WTC11 (cell line): Measurements from ENCODE around the gene GALP.

ENCODE experiments used
- ATF1 ChIP-seq: sonication (generic); formaldehyde crosslinking; IDR thresholded peaks from 2 replicates; pipeline ENCODE4 v1.8.1; 2023; ENCODE audit warnings: mild to moderate bottlenecking, moderate library complexity, missing genetic modification reagents
- CBFB ChIP-seq: sonication (generic); formaldehyde crosslinking; IDR thresholded peaks from 2 replicates; pipeline ENCODE4 v1.8.1; 2022; ENCODE audit warnings: mild to moderate bottlenecking, low read depth, missing genetic modification reagents
- E2F5 ChIP-seq: sonication (generic); formaldehyde crosslinking; IDR thresholded peaks from 2 replicates; pipeline ENCODE4 v1.8.1; 2022; ENCODE audit warnings: mild to moderate bottlenecking, moderate library complexity, missing genetic modification reagents
- ELF4 ChIP-seq: sonication (generic); formaldehyde crosslinking; IDR thresholded peaks from 2 replicates; pipeline ENCODE4 v1.8.1; 2022; ENCODE audit warnings: low read depth, mild to moderate bottlenecking, moderate library complexity, missing genetic modification reagents
- GRHL2 ChIP-seq: fragments of 250-450 bp; sonication (Bioruptor Pico); IDR thresholded peaks from 2 replicates; pipeline ENCODE4 v1.8.0; 2022; ENCODE audit warnings: mild to moderate bottlenecking, moderate library complexity; ENCODE audit not compliant: insufficient replicate concordance, severe bottlenecking
- JUN ChIP-seq: sonication (generic); formaldehyde crosslinking; IDR thresholded peaks from 2 replicates; pipeline ENCODE4 v1.8.0; 2023; ENCODE audit warnings: mild to moderate bottlenecking, missing genetic modification reagents
- MXD4 ChIP-seq: fragments of 250-450 bp; sonication (Bioruptor Pico); IDR thresholded peaks from 2 replicates; pipeline ENCODE4 v1.8.0; 2021; ENCODE audit warnings: mild to moderate bottlenecking, moderate library complexity, borderline replicate concordance
- NR3C1 ChIP-seq: sonication (generic); formaldehyde crosslinking; conservative IDR thresholded peaks from 2 replicates; pipeline ENCODE4 v1.8.1; 2023; ENCODE audit warnings: low read depth, mild to moderate bottlenecking, missing genetic modification reagents
- SP1 ChIP-seq: sonication (generic); formaldehyde crosslinking; conservative IDR thresholded peaks from 2 replicates; pipeline ENCODE4 v1.8.1; 2022; ENCODE audit warnings: missing genetic modification reagents
- ZNF138 ChIP-seq: sonication (generic); formaldehyde crosslinking; conservative IDR thresholded peaks from 2 replicates; pipeline ENCODE4 v1.8.1; 2022; ENCODE audit warnings: mild to moderate bottlenecking, moderate library complexity, missing genetic modification reagents
- TF ChIP-seq, protein P1 (sequence below): fragments of 200-600 bp; IDR thresholded peaks from 2 replicates; pipeline ENCODE4 v1.8.0; 2022; ENCODE audit warnings: antibody characterized with exemption
- TF ChIP-seq, protein P2 (sequence below): sonication (generic); formaldehyde crosslinking; IDR thresholded peaks from 2 replicates; pipeline ENCODE4 v1.8.0; 2022; ENCODE audit warnings: mild to moderate bottlenecking, missing genetic modification reagents
- TF ChIP-seq, protein P3 (sequence below): sonication (generic); formaldehyde crosslinking; conservative IDR thresholded peaks from 2 replicates; pipeline ENCODE4 v1.8.1; 2023; ENCODE audit warnings: mild to moderate bottlenecking, low read depth, missing genetic modification reagents, moderate library complexity
- TF ChIP-seq, protein P4 (sequence below): sonication (generic); formaldehyde crosslinking; IDR thresholded peaks from 2 replicates; pipeline ENCODE4 v1.8.1; 2023; ENCODE audit warnings: mild to moderate bottlenecking, missing genetic modification reagents

DNA sequence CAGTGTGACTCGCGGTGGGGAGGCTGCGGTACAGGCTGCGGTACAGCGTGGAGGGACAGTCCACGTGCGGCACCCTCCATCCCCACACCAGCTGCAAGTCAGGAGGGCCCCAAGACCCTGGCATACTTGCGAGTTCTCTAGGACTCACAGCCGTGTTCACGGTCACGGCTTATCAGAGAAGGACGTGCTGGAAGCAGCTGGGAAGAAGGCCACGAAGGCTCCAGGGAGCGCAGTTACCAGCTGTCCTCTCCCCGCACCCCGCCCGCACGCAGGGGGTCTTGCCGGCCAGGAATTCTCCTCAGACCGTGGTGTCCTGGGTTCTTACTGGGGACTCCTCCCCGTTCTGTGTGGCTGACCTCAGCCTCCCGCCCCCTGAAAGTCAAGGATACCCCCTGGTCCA is 28.5 kb upstream of the GALP start:
- TF ChIP-seq, protein P1, sequence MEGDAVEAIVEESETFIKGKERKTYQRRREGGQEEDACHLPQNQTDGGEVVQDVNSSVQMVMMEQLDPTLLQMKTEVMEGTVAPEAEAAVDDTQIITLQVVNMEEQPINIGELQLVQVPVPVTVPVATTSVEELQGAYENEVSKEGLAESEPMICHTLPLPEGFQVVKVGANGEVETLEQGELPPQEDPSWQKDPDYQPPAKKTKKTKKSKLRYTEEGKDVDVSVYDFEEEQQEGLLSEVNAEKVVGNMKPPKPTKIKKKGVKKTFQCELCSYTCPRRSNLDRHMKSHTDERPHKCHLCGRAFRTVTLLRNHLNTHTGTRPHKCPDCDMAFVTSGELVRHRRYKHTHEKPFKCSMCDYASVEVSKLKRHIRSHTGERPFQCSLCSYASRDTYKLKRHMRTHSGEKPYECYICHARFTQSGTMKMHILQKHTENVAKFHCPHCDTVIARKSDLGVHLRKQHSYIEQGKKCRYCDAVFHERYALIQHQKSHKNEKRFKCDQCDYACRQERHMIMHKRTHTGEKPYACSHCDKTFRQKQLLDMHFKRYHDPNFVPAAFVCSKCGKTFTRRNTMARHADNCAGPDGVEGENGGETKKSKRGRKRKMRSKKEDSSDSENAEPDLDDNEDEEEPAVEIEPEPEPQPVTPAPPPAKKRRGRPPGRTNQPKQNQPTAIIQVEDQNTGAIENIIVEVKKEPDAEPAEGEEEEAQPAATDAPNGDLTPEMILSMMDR = no peak
- TF ChIP-seq SP1 (no peak), ZNF138 (CRISPR knock-in tag) (no peak), NR3C1 (CRISPR knock-in tag) (no peak), MXD4 (no peak), E2F5 (no peak), GRHL2 (CRISPR knock-in tag) (no peak), ATF1 (CRISPR knock-in tag) (no peak), ELF4 (CRISPR knock-in tag) (no peak), CBFB (CRISPR knock-in tag) (no peak), JUN (CRISPR knock-in tag) (no peak)
- TF ChIP-seq, protein P2, sequence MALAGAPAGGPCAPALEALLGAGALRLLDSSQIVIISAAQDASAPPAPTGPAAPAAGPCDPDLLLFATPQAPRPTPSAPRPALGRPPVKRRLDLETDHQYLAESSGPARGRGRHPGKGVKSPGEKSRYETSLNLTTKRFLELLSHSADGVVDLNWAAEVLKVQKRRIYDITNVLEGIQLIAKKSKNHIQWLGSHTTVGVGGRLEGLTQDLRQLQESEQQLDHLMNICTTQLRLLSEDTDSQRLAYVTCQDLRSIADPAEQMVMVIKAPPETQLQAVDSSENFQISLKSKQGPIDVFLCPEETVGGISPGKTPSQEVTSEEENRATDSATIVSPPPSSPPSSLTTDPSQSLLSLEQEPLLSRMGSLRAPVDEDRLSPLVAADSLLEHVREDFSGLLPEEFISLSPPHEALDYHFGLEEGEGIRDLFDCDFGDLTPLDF (CRISPR knock-in tag) = no peak
- TF ChIP-seq, protein P3, sequence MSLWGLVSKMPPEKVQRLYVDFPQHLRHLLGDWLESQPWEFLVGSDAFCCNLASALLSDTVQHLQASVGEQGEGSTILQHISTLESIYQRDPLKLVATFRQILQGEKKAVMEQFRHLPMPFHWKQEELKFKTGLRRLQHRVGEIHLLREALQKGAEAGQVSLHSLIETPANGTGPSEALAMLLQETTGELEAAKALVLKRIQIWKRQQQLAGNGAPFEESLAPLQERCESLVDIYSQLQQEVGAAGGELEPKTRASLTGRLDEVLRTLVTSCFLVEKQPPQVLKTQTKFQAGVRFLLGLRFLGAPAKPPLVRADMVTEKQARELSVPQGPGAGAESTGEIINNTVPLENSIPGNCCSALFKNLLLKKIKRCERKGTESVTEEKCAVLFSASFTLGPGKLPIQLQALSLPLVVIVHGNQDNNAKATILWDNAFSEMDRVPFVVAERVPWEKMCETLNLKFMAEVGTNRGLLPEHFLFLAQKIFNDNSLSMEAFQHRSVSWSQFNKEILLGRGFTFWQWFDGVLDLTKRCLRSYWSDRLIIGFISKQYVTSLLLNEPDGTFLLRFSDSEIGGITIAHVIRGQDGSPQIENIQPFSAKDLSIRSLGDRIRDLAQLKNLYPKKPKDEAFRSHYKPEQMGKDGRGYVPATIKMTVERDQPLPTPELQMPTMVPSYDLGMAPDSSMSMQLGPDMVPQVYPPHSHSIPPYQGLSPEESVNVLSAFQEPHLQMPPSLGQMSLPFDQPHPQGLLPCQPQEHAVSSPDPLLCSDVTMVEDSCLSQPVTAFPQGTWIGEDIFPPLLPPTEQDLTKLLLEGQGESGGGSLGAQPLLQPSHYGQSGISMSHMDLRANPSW (CRISPR knock-in tag) = no peak
- TF ChIP-seq, protein P4, sequence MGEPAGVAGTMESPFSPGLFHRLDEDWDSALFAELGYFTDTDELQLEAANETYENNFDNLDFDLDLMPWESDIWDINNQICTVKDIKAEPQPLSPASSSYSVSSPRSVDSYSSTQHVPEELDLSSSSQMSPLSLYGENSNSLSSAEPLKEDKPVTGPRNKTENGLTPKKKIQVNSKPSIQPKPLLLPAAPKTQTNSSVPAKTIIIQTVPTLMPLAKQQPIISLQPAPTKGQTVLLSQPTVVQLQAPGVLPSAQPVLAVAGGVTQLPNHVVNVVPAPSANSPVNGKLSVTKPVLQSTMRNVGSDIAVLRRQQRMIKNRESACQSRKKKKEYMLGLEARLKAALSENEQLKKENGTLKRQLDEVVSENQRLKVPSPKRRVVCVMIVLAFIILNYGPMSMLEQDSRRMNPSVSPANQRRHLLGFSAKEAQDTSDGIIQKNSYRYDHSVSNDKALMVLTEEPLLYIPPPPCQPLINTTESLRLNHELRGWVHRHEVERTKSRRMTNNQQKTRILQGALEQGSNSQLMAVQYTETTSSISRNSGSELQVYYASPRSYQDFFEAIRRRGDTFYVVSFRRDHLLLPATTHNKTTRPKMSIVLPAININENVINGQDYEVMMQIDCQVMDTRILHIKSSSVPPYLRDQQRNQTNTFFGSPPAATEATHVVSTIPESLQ (CRISPR knock-in tag) = no peak
